IMR-90 (cell line): ENCODE data around the gene PATJ. TPM values are rescaled to one million over a fixed set of nuclear protein-coding genes. Genes with fewer than 3 reads are reported as not detected.

ENCODE experiments used
- ATAC-seq: fragments of 200-7000 bp; cut with Tn5 transposase; 2 replicates; pipeline ENCODE4 v1.9.1; 2020; ENCODE audit warnings: low read depth, mild to moderate bottlenecking, moderate library complexity
- BruUV-seq: library from RNA; stranded (reverse); fragments of 400-500 nt; replicated peaks from 2 replicates; lab custom pipeline; 2021; lab: Mats Ljungman, UMichigan
- CTCF ChIA-PET: fragments of 300-600 bp; formaldehyde crosslinking; extraction: SDS; loops from one replicate; lab custom pipeline; 2021; ENCODE audit warnings: antibody characterized with exemption; lab: Yijun Ruan, JAX
- POLR2A ChIA-PET: fragments of 300-600 bp; sonication (Branson Sonifier 250); formaldehyde crosslinking; loops from one replicate; lab custom pipeline; 2022; ENCODE audit warnings: antibody characterized with exemption; ENCODE audit not compliant: unreplicated experiment; lab: Charles Lee
- DNase-seq: peaks from one replicate; pipeline ENCODE4 v3.0.0; 2013
- H2AFZ ChIP-seq: replicated peaks from 2 replicates; pipeline ENCODE3; 2013; ENCODE audit warnings: low read length, mild to moderate bottlenecking; ENCODE audit not compliant: poor library complexity
- H2AK5ac ChIP-seq: 2 replicates; pipeline ENCODE4 v1.6.1; 2013; ENCODE audit warnings: low read depth, low read length, inconsistent platforms
- H2AK9ac ChIP-seq: replicated peaks from 2 replicates; pipeline ENCODE3; 2013; ENCODE audit warnings: mild to moderate bottlenecking, low read depth, low read length, moderate library complexity; ENCODE audit not compliant: poor library complexity
- H2BK120ac ChIP-seq: 2 replicates; pipeline ENCODE4 v1.6.1; 2013; ENCODE audit warnings: low read depth, low read length, inconsistent platforms
- H2BK15ac ChIP-seq: 3 replicates; pipeline ENCODE4 v1.6.1; 2013; ENCODE audit warnings: low read depth, low read length, inconsistent platforms
- H2BK20ac ChIP-seq: 2 replicates; pipeline ENCODE4 v1.6.1; 2013; ENCODE audit warnings: low read depth, mild to moderate bottlenecking, inconsistent platforms, low read length, moderate library complexity
- H2BK5ac ChIP-seq: 2 replicates; pipeline ENCODE4 v1.6.1; 2013; ENCODE audit warnings: mild to moderate bottlenecking, low read depth, low read length, inconsistent platforms; ENCODE audit not compliant: poor library complexity, severe bottlenecking
- H3K14ac ChIP-seq: replicated peaks from 2 replicates; pipeline ENCODE4 v1.6.1; 2013; ENCODE audit warnings: low read depth, low read length, inconsistent platforms
- H3K18ac ChIP-seq: 2 replicates; pipeline ENCODE4 v1.6.1; 2013; ENCODE audit warnings: low read depth, low read length, control low read depth
- H3K23ac ChIP-seq: 2 replicates; pipeline ENCODE4 v1.6.1; 2013; ENCODE audit warnings: low read depth, low read length, inconsistent platforms
- H3K27ac ChIP-seq: 2 replicates; pipeline ENCODE4 v1.5.1; 2013; ENCODE audit warnings: mild to moderate bottlenecking, control low read depth, low read length; ENCODE audit not compliant: insufficient read depth
- H3K27me3 ChIP-seq: 2 replicates; pipeline ENCODE4 v1.6.1; 2013; ENCODE audit warnings: low read length; ENCODE audit not compliant: control insufficient read depth, insufficient read depth
- H3K36me3 ChIP-seq: 2 replicates; pipeline ENCODE4 v1.6.1; 2013; ENCODE audit warnings: low read length, mixed read lengths; ENCODE audit not compliant: control insufficient read depth, insufficient read depth
- H3K4ac ChIP-seq: 2 replicates; pipeline ENCODE4 v1.6.1; 2013; ENCODE audit warnings: low read depth, low read length, inconsistent platforms
- H3K4me1 ChIP-seq: 2 replicates; pipeline ENCODE4 v1.6.1; 2013; ENCODE audit warnings: low read length, mixed read lengths; ENCODE audit not compliant: control insufficient read depth, insufficient read depth
- H3K4me2 ChIP-seq: 2 replicates; pipeline ENCODE4 v1.6.1; 2013; ENCODE audit warnings: low read depth, mild to moderate bottlenecking, control low read depth, low read length, moderate library complexity
- H3K4me3 ChIP-seq: 2 replicates; pipeline ENCODE4 v1.5.1; 2013; ENCODE audit warnings: low read depth, mild to moderate bottlenecking, control low read depth, low read length, moderate library complexity; ENCODE audit not compliant: insufficient read depth
- H3K56ac ChIP-seq: 2 replicates; pipeline ENCODE4 v1.6.1; 2013; ENCODE audit warnings: low read length, inconsistent platforms; ENCODE audit not compliant: insufficient read depth; ENCODE audit errors: extremely low read depth
- H3K79me1 ChIP-seq, 2 experiments: 2 replicates each; pipeline ENCODE4 v1.6.1; 2013; ENCODE audit warnings: low read length in 2 of 2, inconsistent platforms in 1 of 2, low read depth in 1 of 2
- H3K9ac ChIP-seq: 2 replicates; pipeline ENCODE4 v1.6.1; 2013; ENCODE audit warnings: low read depth, low read length, control low read depth
- H3K9me1 ChIP-seq: 2 replicates; pipeline ENCODE4 v1.6.1; 2013; ENCODE audit warnings: low read length, inconsistent platforms; ENCODE audit not compliant: insufficient read depth
- H3K9me3 ChIP-seq: 2 replicates; pipeline ENCODE4 v1.6.1; 2013; ENCODE audit warnings: low read length; ENCODE audit not compliant: control insufficient read depth, insufficient read depth
- H4K20me1 ChIP-seq: 2 replicates; pipeline ENCODE4 v1.6.1; 2013; ENCODE audit warnings: low read length, inconsistent platforms; ENCODE audit not compliant: insufficient read depth
- H4K5ac ChIP-seq: 2 replicates; pipeline ENCODE4 v1.6.1; 2013; ENCODE audit warnings: mild to moderate bottlenecking, low read depth, low read length, control low read depth
- H4K8ac ChIP-seq, 2 experiments: 2 replicates each; pipeline ENCODE4 v1.6.1; 2013; ENCODE audit warnings: low read depth in 2 of 2, low read length in 2 of 2, control low read depth in 1 of 2, inconsistent platforms in 1 of 2
- H4K91ac ChIP-seq: 2 replicates; pipeline ENCODE4 v1.6.1; 2013; ENCODE audit warnings: low read depth, low read length, inconsistent platforms; ENCODE audit not compliant: insufficient read depth
- MXI1 ChIP-seq: IDR thresholded peaks from 2 replicates; pipeline ENCODE4 v1.6.1; 2012; ENCODE audit warnings: low read depth, mild to moderate bottlenecking, low read length, moderate library complexity, borderline replicate concordance
- RFX5 ChIP-seq: IDR thresholded peaks from 2 replicates; pipeline ENCODE4 v1.8.0; 2012; ENCODE audit warnings: low read depth, mild to moderate bottlenecking, low read length, moderate library complexity
- WGBS, 2 experiments: methylation state at CpG; one replicate each; pipeline versions ENCODE4 v1.1.5 to v1.1.7; 2013; ENCODE audit warnings: missing lambda C conversion rate in 2 of 2; ENCODE audit not compliant: insufficient read length in 1 of 2; ENCODE audit errors: extremely low coverage in 2 of 2; 5-methylcytosine and 5-hydroxymethylcytosine counted together
- dilution Hi-C: fragments of 300-500 bp; cut with HindIII; formaldehyde crosslinking; loops from one replicate; pipeline ENCODE4 v1.14.3; 2018; ENCODE audit warnings: low sequenced_read_pairs; ENCODE audit not compliant: unreplicated experiment
- in situ Hi-C: fragments of 300-500 bp; cut with MboI; formaldehyde crosslinking; loops from 3 replicates; pipeline ENCODE4 v1.14.3; 2019; ENCODE audit warnings: low sequenced_read_pairs, inconsistent platforms, mixed read lengths
- intact Hi-C: fragments of 100-400 bp; cut with micrococcal nuclease; formaldehyde crosslinking; loops from 2 replicates; pipeline ENCODE4 v1.10.0; 2022
- polyA plus RNA-seq, 3 experiments: library from polyadenylated mRNA; depleted of rRNA; stranded (reverse); fragments of >200 nt; gene quantifications; 2 replicates each; pipeline ENCODE4 v1.2.3, GENCODE V29; 2012; ENCODE audit warnings: low replicate concordance in 1 of 3
- total RNA-seq: library from RNA; depleted of rRNA; stranded (reverse); fragments of >200 nt; gene quantifications from 2 replicates; pipeline ENCODE4 v1.2.3, GENCODE V29; 2012
- TF ChIP-seq, protein P1 (sequence below): conservative IDR thresholded peaks from 2 replicates; pipeline ENCODE4 v1.5.1; 2012; ENCODE audit warnings: mild to moderate bottlenecking, low read depth, low read length, improper control_type of control experiment
- TF ChIP-seq, protein P2 (sequence below): fragments of 150-350 bp; IDR thresholded peaks from 2 replicates; pipeline ENCODE4 v1.6.1; 2017; ENCODE audit warnings: mild to moderate bottlenecking, antibody characterized with exemption, low read length, low read depth

Gene PATJ
- total and polyA plus RNA-seq, 2 of the 4 experiments (the other 2 are of a cell fraction): 2.0 to 3.4 TPM

DNA sequence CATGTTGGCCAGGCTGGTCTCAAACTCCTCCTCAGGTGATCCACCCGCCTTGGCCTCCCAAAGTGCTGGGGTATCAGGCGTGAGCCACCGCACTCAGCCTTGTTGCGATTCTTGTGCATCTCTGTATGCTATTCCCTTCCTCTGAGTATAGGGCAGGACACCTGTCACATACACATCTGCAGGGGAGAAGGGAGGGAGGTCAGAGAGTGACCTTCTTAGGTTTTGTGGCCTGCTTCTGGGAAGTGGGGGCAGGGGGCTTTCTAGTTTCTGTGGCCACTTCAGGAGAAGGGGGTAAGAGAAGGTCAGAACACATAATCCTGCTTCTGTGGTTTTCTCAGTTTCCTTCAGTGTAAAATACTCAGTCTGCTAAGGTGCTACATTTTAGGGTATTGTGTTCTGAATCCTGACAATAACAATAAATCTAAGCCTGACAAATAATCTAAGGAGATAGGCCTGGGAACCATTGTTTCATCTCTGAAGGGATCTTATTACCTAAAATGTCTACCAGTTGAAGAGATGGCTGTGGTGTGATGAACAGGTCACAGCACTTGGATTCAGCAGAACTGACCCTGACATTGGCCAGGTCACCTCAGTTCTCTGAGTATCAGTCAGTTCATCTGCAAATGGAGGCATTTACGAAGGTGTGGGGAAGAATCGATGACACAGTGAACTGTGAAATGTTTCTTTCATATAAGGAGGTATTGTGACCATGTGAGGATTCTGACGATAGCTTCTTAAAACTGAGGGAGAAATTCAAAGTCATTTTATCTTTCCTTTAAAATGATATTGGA is 239.8 kb downstream of the PATJ start:
- POLR2A ChIA-PET: no interaction called here
- dilution Hi-C loops: no loop called here
- CTCF ChIA-PET: interaction anchor here (1.3 kb wide), 1 partner anchor 8 kb away, joined by 5 read pairs; no protein-coding TSS in a partner anchor

More for the DNA sequence above, 239.8 kb downstream of the PATJ start:
- H3K27me3 ChIP-seq: no peaks in the 10 kb centered on the region
- H3K9me3 ChIP-seq: no peaks in the 10 kb centered on the region
- no peaks in the 10 kb centered on the region for H3K9me1 ChIP-seq
- no peak overlapping the region for H4K5ac ChIP-seq
- H3K79me1 ChIP-seq: no peaks in the 10 kb centered on the region
- H3K4ac ChIP-seq: no peak overlapping the region
- no peak overlapping the region for H2AK5ac ChIP-seq
- H2BK5ac ChIP-seq: no peak overlapping the region
- TF ChIP-seq, protein P1, sequence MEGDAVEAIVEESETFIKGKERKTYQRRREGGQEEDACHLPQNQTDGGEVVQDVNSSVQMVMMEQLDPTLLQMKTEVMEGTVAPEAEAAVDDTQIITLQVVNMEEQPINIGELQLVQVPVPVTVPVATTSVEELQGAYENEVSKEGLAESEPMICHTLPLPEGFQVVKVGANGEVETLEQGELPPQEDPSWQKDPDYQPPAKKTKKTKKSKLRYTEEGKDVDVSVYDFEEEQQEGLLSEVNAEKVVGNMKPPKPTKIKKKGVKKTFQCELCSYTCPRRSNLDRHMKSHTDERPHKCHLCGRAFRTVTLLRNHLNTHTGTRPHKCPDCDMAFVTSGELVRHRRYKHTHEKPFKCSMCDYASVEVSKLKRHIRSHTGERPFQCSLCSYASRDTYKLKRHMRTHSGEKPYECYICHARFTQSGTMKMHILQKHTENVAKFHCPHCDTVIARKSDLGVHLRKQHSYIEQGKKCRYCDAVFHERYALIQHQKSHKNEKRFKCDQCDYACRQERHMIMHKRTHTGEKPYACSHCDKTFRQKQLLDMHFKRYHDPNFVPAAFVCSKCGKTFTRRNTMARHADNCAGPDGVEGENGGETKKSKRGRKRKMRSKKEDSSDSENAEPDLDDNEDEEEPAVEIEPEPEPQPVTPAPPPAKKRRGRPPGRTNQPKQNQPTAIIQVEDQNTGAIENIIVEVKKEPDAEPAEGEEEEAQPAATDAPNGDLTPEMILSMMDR: no peak
- TF ChIP-seq, protein P2, sequence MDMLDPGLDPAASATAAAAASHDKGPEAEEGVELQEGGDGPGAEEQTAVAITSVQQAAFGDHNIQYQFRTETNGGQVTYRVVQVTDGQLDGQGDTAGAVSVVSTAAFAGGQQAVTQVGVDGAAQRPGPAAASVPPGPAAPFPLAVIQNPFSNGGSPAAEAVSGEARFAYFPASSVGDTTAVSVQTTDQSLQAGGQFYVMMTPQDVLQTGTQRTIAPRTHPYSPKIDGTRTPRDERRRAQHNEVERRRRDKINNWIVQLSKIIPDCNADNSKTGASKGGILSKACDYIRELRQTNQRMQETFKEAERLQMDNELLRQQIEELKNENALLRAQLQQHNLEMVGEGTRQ: no peak
- TF ChIP-seq RFX5 (no peak), MXI1 (no peak)
- H3K27ac ChIP-seq: no peak overlapping the region
- in situ Hi-C loops (no loop called here), intact Hi-C loops (no loop called here)
- no peak overlapping the region for H3K4me2 ChIP-seq
- H3K18ac ChIP-seq: no peak overlapping the region
- H2AK9ac ChIP-seq: no peak overlapping the region
- no peak overlapping the region for H3K14ac ChIP-seq
- H2BK120ac ChIP-seq: no peak overlapping the region
- H4K8ac ChIP-seq: no peak overlapping the region
- H3K56ac ChIP-seq: no peak overlapping the region
- no peak for ATAC-seq
- no peak overlapping the region for H3K9ac ChIP-seq
- no CpG with 5 or more reads among the region's 7 CpGs for WGBS, 2 experiments
- H3K4me1 ChIP-seq: no peaks in the 10 kb centered on the region
- BruUV-seq: no TSS peak
- no peaks in the 10 kb centered on the region for H4K20me1 ChIP-seq
- H3K23ac ChIP-seq: no peak overlapping the region
- no peak overlapping the region for H2BK15ac ChIP-seq
- no peak for DNase-seq
- H4K91ac ChIP-seq: no peak overlapping the region
- no peak overlapping the region for H2AFZ ChIP-seq
- H2BK20ac ChIP-seq: no peak overlapping the region
- H3K4me3 ChIP-seq: no peak overlapping the region
- no peaks in the 10 kb centered on the region for H3K36me3 ChIP-seq
